ENCODE data around the gene TCEAL5. TPM values are rescaled to one million over a fixed set of nuclear protein-coding genes. Genes with fewer than 3 reads are reported as not detected.

The TCEAL5 gene
- total and polyA plus RNA-seq, 2 of the 13 experiments (the other 11 are each of a cell fraction or from before 2014, with no cell fraction given), result not detected

DNA sequence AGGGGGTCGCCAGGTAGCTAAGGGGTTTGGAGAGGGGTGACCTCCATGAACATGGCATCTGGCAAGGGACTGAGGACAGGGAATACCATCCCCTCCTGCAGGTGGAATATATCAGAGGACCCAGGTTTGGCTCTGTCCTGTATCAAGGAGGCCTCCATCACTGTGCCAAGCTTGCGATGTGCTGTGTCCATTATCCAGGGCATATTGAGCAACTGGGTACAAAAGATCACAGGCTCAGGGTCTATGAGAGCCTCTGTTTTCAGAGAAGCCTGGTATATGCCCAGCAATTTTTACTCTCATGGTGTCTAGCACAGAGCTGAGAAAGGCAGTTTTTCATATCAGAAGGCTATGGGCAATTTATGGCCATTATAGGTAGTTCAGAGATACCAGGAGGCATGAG is 16.6 kb upstream of the TCEAL5 start:
- Histone ChIP-seq H3K36me3 (replicated peaks in 1 of 2; ENCODE audit: control insufficient read depth in 1 of 2, insufficient read depth in 2 of 2, low read length in 2 of 2) (no peaks in the 10 kb centered on the region), H3K27ac (ENCODE audit: extremely low read length, insufficient read depth, low read length) (no peak overlapping the region), H3K79me2 (ENCODE audit: insufficient read depth, low read length) (no peaks in the 10 kb centered on the region), H3K4me3 (replicated peaks in 1 of 3; ENCODE audit: insufficient read depth in 1 of 3, low read depth in 2 of 3, low read length in 3 of 3) (no peak overlapping the region), H3K9me3 (ENCODE audit: low read length) (no peaks in the 10 kb centered on the region), H3K27me3 (ENCODE audit: control insufficient read depth in 1 of 2, insufficient read depth in 2 of 2, low read length in 2 of 2) (no peaks in the 10 kb centered on the region), H4K20me1 (ENCODE audit: insufficient read depth, low read length) (no peaks in the 10 kb centered on the region), H3K4me2 (ENCODE audit: low read depth, low read length) (no peak overlapping the region), H3K4me1 (ENCODE audit: insufficient read depth, low read length) (no peaks in the 10 kb centered on the region), H3K9ac (ENCODE audit: insufficient read depth, low read depth, low read length) (no peak overlapping the region), H2AFZ (ENCODE audit: low read length) (no peak overlapping the region)
- TF ChIP-seq SMYD3 (CRISPR knock-in tag; IDR thresholded peaks at IDR 0.05), result no peak
- no peak for TF ChIP-seq NAIF1 (CRISPR knock-in tag; IDR thresholded peaks at IDR 0.05; ENCODE audit: borderline replicate concordance)
- TF ChIP-seq ZNF660 (CRISPR knock-in tag; IDR thresholded peaks at IDR 0.05; ENCODE audit: borderline replicate concordance, low read depth), result no peak
- TF ChIP-seq MZF1 (CRISPR knock-in tag; IDR thresholded peaks at IDR 0.05; ENCODE audit: borderline replicate concordance), result no peak
- TF ChIP-seq ZNF331 (CRISPR knock-in tag; IDR thresholded peaks at IDR 0.05), result no peak
- TF ChIP-seq, protein P1, sequence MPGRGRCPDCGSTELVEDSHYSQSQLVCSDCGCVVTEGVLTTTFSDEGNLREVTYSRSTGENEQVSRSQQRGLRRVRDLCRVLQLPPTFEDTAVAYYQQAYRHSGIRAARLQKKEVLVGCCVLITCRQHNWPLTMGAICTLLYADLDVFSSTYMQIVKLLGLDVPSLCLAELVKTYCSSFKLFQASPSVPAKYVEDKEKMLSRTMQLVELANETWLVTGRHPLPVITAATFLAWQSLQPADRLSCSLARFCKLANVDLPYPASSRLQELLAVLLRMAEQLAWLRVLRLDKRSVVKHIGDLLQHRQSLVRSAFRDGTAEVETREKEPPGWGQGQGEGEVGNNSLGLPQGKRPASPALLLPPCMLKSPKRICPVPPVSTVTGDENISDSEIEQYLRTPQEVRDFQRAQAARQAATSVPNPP (CRISPR knock-in tag; IDR thresholded peaks at IDR 0.05), result no peak
- no peak for TF ChIP-seq ZSCAN31 (CRISPR knock-in tag; IDR thresholded peaks at IDR 0.05; ENCODE audit: low read depth)
- TF ChIP-seq SOX6 (IDR thresholded peaks at IDR 0.05), result no peak
- no peak for TF ChIP-seq SOX6 (CRISPR knock-in tag; IDR thresholded peaks at IDR 0.05)
- ChIA-PET CTCF (ENCODE audit: low intra/inter-chr PET ratio, low total read pairs) (no interaction called here), POLR2A (no interaction called here)
- ATAC-seq, result no peak
- in situ Hi-C loops (cut with HindIII; ENCODE audit: extremely low pct_ligation_motif_present, low pct_unique_long_range_greater_than_20kb) (no loop called here), intact Hi-C loops (cut with micrococcal nuclease; ENCODE audit: unreplicated experiment) (no loop called here)
- DNase-seq (ENCODE audit: low spot score), result no peak
- FAIRE-seq, result no peak
- no TSS peak for BruUV-seq (replicated peaks)
- WGBS (ENCODE audit: low lambda C conversion rate), result no CpG with 5 or more reads among the region's 2 CpGs

DNA sequence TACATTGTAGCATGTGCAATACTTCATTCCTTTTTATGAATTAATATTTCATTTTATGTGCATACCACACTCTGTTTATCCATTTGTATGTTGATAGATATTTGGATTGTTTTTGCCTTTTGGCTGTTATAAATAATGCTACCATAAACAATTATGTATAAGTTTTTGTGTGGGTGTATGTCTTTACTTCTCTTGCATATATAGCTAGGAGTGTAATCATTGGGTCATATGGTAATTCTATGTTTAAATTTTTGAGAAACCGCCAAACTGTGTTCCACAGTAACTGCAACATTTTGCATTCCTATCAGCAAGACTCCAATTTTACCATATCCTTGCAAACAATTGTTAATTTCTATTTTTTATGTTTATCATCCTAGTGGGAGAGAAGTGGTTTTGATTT is 3.1 kb upstream of the TCEAL5 start:
- no peak for TF ChIP-seq MIXL1 (CRISPR knock-in tag; IDR thresholded peaks at IDR 0.05)
- TF ChIP-seq ZNF160 (CRISPR knock-in tag; IDR thresholded peaks at IDR 0.05), result no peak
- TF ChIP-seq ZNF234 (CRISPR knock-in tag; conservative IDR thresholded peaks at IDR 0.05), result no peak
- TF ChIP-seq, protein P2, sequence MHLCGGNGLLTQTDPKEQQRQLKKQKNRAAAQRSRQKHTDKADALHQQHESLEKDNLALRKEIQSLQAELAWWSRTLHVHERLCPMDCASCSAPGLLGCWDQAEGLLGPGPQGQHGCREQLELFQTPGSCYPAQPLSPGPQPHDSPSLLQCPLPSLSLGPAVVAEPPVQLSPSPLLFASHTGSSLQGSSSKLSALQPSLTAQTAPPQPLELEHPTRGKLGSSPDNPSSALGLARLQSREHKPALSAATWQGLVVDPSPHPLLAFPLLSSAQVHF (CRISPR knock-in tag; IDR thresholded peaks at IDR 0.05), result no peak
- TF ChIP-seq, protein P3, sequence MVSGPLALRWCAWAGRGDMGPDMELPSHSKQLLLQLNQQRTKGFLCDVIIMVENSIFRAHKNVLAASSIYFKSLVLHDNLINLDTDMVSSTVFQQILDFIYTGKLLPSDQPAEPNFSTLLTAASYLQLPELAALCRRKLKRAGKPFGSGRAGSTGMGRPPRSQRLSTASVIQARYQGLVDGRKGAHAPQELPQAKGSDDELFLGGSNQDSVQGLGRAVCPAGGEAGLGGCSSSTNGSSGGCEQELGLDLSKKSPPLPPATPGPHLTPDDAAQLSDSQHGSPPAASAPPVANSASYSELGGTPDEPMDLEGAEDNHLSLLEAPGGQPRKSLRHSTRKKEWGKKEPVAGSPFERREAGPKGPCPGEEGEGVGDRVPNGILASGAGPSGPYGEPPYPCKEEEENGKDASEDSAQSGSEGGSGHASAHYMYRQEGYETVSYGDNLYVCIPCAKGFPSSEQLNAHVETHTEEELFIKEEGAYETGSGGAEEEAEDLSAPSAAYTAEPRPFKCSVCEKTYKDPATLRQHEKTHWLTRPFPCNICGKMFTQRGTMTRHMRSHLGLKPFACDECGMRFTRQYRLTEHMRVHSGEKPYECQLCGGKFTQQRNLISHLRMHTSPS (CRISPR knock-in tag; IDR thresholded peaks at IDR 0.05; ENCODE audit: low read depth), result no peak
- no peak for TF ChIP-seq POLR2AphosphoS2 (IDR thresholded peaks at IDR 0.05; ENCODE audit: low read depth, low read length)
- TF ChIP-seq ZNF747 (CRISPR knock-in tag; IDR thresholded peaks at IDR 0.05; ENCODE audit: borderline replicate concordance), result no peak
- no peak for TF ChIP-seq TCF7 (IDR thresholded peaks at IDR 0.05; ENCODE audit: low read depth)
- in situ Hi-C loops (cut with HindIII; ENCODE audit: extremely low pct_ligation_motif_present, low pct_unique_long_range_greater_than_20kb), result no loop called here
- Histone ChIP-seq H3K4me3 (replicated peaks in 1 of 3; ENCODE audit: insufficient read depth in 1 of 3, low read depth in 2 of 3, low read length in 3 of 3) (no peak overlapping the region), H3K36me3 (replicated peaks in 1 of 2; ENCODE audit: control insufficient read depth in 1 of 2, insufficient read depth in 2 of 2, low read length in 2 of 2) (no peaks in the 10 kb centered on the region), H3K27me3 (ENCODE audit: control insufficient read depth in 1 of 2, insufficient read depth in 2 of 2, low read length in 2 of 2) (no peaks in the 10 kb centered on the region), H3K27ac (ENCODE audit: extremely low read length, insufficient read depth, low read length) (no peak overlapping the region), H2AFZ (ENCODE audit: low read length) (no peak overlapping the region), H3K4me2 (ENCODE audit: low read depth, low read length) (no peak overlapping the region), H3K4me1 (ENCODE audit: insufficient read depth, low read length) (no peaks in the 10 kb centered on the region), H3K79me2 (ENCODE audit: insufficient read depth, low read length) (no peaks in the 10 kb centered on the region), H3K9me3 (ENCODE audit: low read length) (no peaks in the 10 kb centered on the region), H4K20me1 (ENCODE audit: insufficient read depth, low read length) (no peaks in the 10 kb centered on the region), H3K9ac (ENCODE audit: insufficient read depth, low read depth, low read length) (no peak overlapping the region)
- WGBS (ENCODE audit: low lambda C conversion rate), result 6% methylated on average over 1 of the region's 1 CpG
- FAIRE-seq (no peak), ATAC-seq (no peak), DNase-seq (ENCODE audit: low spot score) (no peak)
- intact Hi-C loops (cut with micrococcal nuclease; ENCODE audit: unreplicated experiment), result no loop called here
- POLR2A ChIA-PET, result no interaction called here
- CTCF ChIA-PET (ENCODE audit: low intra/inter-chr PET ratio, low total read pairs), result no interaction called here
- no TSS peak for BruUV-seq (replicated peaks)
